Inflammatory macrophage (primary cell): ENCODE data around the gene TUBB3.
"Not testable (repeated sequence)": the region's sequence is repeated elsewhere in the genome, so short reads cannot be mapped to it uniquely, and the experiment has no call there.

Source experiments
- DNase-seq, 2 donors: peaks; one replicate each; pipeline ENCODE4 v3.0.0-alpha.2; 2020 to 2022

Gene TUBB3

DNA sequence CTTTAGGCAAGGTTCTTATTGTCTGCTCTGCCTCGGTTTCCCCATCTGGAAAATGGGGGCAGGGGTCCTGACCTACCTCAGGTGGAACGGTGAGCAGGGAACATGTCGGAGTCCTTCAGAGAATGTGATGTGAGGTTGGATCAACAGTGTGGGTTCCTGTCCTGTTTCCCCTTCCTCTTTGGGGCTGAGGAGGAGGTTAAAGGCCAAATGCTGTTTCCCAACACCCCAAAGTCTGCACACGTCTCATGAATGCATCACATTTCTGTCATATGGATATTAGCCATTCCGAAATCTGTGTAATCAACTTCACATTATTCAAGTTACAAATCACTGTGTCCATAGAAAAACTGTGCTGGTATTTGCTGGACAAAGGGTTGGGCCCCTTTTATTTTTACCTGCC is 44.3 kb downstream of the TUBB3 start:
- peak; percentile 90 to 94 for DNase-seq

DNA sequence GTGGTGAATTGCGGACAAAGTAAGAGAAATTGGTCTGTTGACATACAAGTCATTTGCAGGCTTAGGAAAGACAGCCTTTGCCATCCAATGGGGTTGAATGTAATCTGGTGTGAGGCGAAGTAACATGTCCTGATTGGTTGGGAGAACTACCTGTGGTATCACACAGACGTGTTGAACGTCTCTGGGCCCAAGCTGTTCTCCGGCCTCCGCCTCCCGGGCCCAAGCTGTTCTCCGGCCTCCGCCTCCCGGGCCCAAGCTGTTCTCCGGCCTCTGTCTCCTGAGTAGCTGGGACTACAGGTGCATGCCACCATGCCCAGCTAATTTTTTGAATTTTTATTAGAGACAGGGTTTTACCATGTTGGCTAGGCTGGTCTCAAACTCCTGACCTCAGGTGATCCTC is 44.9 kb downstream of the TUBB3 start:
- not testable (repeated sequence) for DNase-seq

DNA sequence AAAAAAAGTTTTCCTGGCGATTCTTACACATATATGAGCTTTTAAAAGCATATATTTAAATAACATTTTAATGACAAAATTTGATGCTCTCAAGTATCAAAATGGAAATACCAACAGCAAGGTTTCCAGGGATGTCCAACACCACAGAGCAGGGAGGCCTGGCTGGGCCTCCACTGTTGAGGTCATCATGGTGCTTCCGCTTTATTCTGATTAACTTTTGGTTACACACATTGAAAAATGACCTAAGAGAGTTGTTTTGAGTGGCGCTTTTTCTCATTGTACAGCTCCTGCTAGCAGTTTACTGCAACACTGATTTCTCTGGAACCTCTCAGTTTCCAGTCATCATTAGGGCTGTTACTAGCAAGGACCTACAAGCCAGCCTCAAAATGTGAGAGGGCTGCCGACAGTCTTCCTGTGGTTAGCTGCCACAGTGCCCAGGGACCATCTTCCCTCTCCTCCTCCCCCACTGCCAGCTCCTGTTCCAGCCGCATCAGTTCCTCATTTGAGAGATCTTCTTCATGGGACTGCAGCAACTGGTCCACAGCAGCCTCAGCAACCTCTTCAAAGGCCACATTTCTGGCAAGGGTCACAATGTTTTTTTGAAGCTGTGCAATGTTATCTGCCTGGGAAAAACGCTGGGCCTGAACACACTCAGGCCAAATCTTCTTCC is 46.7 kb downstream of the TUBB3 start:
- DNase-seq: peak; percentile 73 to 79

- peak in 1 of 2 donors; percentile 3 for DNase-seq
Measured at GRCh38 chr16:89971495-89972243, 48.5 kb downstream of the TUBB3 start.

DNA sequence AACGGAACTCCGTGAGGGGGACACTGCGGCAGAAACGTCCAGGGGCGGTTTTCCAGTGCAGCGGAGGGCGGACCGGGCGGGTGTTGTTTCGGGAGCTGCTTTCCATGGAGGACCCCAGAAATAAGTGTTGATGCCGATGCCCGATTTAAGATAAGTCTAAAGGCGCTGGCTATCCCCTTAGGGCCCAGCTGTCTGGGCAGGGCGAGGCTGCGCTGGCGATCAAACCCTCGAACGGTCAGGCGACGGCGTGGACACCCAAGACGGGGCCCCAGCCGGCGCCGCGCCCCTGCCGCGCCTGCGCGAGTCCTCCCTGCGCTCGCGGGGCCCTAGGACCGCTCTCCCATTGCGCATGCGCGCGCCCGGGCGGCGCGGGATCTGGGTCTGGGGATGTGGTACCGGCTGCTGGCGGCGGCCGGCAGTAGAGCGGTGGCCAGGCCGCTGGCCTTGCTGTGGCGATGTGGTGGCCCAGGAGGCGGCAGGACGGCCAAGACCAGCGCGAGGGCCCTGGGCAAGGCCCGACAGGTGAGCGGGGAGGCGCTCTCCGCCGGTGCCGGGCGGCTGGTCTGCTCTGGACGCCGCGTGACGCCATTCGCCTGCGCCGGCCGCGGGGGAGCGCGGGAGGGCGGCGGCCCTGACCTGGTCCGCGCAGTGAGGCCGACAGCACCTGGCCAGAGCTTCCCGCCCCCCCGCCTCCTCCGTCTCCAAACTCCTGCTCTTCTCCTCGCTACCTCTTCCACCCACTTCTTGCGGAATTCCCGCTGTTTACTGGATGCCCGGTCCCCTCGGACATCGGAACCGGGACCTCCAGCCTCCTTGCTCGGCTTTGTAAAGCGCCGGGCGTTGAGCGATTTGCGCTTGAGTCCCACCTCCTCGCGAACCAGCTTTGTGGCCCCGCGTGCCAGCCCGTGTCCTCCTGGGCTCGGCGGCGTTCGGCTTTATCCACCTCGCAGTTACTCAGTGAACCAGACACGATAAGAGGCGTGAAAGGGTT is 49.4 kb downstream of the TUBB3 start:
- DNase-seq: peak; percentile 93 to 96

DNA sequence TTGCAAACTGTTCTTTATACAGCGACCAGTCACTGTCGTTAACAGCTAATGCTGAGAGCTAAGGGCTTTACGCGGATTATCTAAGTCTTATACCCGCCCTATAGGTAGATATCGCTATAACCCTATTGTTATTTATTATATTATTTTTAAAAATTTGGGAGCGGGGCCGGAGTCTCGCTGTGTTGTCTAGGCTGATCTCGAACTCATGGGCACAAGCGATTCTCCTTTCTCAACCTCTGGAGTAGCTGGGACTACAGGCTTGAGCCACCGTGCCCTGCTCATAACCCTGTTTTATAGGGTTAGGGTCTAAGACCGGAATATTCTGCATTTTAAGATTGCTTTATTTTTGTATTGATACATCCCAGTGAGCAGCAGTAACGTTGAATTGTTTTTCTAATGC is 50.1 kb downstream of the TUBB3 start:
- DNase-seq: no peak

GRCh38 chr16:89973654-89974335 is 50.7 kb downstream of the TUBB3 start:
- DNase-seq: no peak

GRCh38 chr16:89974870-89975269 is 51.7 kb downstream of the TUBB3 start:
- DNase-seq: no peak

- peak; percentile 48 to 85 for DNase-seq
Measured at GRCh38 chr16:89981414-89981813, 58.3 kb downstream of the TUBB3 start.

- no peak for DNase-seq
Measured at GRCh38 chr16:89982318-89982717, 59.2 kb downstream of the TUBB3 start.

- DNase-seq: no peak
Measured at GRCh38 chr16:89983536-89983935, 60.4 kb downstream of the TUBB3 start.

DNA sequence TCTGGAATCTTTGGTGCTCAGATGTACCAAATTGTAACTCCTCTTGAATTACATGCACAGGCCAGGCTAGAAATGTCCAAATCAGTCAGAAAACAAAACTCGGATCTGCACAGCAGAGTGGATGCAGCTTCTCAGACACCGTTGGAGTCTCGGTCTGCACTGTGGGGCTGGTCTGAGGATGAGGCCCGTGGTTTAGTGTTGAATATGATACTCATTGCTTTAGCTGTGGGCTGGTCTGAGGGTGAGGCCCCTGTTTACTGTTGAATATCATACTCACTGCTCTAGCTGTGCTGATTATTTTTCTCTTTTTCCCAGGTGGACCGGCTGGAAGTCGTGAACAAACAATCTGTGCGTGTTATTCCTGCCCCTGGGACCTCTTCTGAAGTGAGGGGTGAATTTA is 61.1 kb downstream of the TUBB3 start:
- DNase-seq: no peak

GRCh38 chr16:89985219-89985618 is 62.1 kb downstream of the TUBB3 start:
- no peak for DNase-seq
